HG03045 (cell line): ENCODE data around the gene MAN1B1.
"Not testable (repeated sequence)": the region's sequence is repeated elsewhere in the genome, so short reads cannot be mapped to it uniquely, and the experiment has no call there.

ENCODE experiments used
- ATAC-seq: cut with Tn5 transposase; IDR thresholded peaks from one replicate; pipeline ENCODE4 v1.9.1; 2021; ENCODE audit warnings: mild to moderate bottlenecking, moderate library complexity; ENCODE audit not compliant: unreplicated experiment

MAN1B1 gene

GRCh38 chr9:137110147-137110910 is 23.5 kb downstream of the MAN1B1 start:
- no peak for ATAC-seq

GRCh38 chr9:137110911-137111787 is 24.4 kb downstream of the MAN1B1 start:
- ATAC-seq = no peak

DNA sequence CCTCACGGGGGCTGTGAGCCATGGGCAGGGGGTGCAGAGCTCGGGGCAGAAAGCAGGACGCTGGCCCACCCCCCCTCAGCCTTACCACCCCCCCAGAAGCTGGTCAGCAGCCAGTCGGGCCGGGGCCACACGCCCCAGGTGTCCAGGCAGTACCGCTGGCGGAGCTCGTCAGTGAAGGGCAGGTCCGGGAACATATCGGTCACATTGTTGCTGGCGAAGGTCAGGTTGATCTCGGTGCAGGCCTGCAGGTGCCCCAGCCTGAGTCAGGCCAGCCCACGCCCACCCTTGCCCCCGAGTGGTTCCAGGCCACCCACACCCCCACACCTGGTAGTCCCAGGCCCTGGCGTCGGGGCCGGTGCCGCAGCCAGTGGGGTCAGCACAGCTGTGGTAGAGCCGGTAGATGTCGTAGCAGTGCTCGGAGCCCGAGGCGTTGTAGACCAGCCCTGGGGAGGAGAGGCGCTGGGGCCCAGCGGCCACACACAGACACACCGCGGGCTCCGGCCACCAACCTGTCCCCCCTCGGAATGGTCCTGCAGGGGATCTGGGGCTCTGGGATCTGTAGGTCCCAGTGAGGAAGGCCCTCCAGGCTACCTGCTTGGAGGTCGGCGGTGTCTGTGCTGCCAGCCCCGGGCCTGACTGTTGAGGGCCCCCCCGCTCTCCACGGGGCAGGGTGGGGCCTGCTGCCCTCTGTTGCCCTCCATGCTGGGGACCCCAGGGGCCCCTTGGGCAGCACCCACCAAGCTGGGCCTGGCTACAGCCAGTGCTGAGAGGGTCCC is 25.2 kb downstream of the MAN1B1 start:
- no peak for ATAC-seq

GRCh38 chr9:137112564-137113384 is 26.0 kb downstream of the MAN1B1 start:
- no peak for ATAC-seq

DNA sequence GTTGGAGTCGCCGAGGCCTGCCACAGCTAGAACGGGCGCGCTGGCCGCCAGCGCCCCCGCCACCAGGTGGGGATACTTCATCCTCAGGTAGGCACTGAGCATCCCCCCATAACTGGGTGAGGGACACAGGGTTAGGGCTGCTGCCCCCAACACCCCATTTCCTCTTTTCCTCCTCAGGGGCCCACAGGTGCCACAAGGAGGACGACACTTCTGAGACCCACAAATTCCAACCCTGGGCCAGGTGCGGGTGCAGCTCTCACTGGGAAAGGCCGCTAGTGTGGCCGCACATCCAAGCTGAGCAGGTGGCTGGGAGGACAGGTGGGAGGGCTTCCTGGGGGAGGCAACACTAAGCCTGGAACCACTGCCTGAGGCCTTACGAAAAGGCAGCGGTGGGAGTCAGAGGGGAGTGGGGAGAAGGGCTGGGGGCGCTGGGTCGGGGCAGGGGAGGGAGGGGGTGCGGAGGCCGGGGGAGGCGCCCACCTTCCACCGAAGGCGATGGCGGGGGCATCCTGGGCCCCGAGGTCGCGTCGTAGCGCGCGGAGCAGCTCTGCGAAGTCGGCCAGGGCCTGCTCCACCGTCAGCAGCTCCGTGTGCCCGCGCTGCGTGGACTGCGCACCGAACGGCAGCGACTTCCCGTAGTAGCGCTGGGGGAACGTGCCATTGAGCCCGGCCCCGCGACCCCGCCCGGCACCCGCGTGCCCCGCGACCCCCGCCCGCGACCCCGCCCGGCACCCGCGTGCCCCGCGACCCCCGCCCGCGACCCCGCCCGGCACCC is 26.8 kb downstream of the MAN1B1 start:
- ATAC-seq = no peak

DNA sequence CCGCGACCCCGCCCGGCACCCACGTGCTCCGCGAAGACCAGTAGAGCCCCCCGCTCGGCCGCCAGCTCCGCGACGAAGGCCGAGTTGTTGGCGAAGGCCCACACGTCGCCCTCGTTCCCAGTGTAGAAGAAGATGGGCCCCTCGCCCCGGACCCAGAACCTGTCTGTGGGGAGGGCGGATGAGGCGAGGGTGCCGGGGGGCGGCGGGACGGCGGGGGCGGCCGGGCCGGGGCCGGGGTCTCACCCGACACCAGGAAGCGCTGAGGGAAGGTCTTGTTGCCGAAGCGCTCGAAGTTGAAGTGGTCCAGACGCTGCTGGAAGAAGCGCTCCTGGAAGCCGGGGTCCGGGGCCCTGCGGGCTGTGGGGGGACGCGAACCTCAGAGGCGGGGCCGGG is 27.4 kb downstream of the MAN1B1 start:
- no peak for ATAC-seq

DNA sequence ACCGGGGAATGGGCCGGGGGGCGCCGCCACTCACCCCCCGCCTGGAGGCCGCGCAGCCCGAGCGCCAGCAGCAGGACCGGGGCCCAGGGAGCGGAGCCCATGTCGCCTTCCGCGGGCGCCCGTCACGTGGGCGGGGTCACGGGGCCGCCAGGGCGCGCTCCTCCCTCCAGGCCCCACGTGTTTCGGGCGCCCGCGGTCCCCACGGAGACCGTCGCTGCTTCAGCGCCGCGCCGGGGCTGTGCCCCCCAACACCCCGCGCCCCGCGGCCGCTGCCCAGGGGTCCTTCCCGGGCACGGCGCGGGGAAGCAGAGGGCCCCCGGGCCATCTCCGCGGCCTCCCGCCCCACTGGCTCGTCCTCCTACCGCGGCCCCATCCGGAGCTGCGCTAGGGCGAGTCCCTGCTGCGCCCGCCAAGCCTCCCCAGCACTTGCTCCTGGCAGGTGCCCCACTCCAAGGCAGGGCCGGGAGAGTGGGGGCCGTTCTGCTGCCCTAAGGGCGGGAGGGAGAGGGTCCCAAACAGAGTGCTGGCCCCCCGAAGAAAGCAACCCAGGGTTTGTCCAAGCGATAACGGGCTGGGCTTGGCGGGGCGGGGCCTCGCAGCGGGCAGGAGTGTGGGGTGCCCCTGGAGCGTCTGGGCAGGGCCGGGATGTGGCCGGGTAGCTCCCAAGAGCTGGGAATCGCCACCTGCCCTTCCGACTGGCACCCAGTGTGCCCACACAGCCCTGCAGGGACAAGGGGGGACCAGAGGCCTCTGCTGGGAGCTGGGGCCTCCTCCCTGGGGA is 28.0 kb downstream of the MAN1B1 start, which contains the start of gene DPP7:
Gene DPP7, minus strand, starts transcription at position 121 of the 781 bp plus-strand sequence. Its CDS starts 20 bp downstream, at position 101.
- ATAC-seq = peak; percentile 61

DNA sequence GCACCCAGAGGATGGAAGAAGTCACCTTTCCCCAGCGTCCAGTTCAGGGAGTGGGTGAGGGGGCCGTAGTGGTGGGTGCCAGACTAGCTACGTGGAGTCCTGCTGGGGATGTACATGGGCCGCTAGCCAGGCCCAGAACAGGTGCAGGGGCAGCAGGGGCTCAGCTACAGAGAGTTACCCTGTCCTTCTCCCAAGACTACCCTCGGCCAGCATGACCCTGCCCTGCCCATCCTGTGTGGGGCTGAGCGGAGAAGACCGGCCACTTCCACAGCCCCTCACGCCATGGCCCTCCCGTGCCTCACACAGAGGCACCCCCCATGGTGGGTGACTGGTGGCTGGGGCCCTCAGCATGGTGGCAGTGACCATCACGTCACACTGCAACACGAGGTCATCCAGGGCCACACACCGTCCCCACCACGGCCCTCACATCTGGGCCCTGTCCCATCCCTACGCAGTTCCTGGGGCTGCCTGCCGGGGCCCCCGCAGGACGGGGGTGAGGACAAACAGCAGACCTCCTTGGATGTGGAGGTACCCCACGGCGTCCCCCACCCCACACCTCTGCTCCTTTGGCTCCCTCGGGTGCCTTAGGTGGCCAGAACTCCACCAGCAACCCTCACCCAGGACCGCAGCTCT is 28.7 kb downstream of the MAN1B1 start:
- ATAC-seq = no peak

- ATAC-seq = no peak
Observed at GRCh38 chr9:137116027-137116507, 29.3 kb downstream of the MAN1B1 start.

DNA sequence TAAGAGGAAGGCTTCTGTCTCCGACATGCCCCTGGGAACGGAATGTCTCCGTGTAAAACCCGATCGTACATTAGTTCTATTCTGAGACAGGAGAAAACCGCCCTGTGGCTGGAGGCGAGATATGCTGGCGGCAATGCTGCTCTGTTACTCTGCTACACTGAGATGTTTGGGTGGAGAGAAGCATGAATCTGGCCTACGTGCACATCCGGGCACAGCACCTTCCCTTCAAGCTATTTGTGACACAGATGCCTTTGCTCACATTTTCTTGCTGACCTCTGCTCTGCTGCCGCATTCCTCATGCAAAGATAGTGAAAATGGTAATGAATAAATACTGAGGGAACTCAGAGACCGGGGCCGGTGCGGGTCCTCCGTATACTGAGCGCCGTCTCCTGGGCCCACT is 29.9 kb downstream of the MAN1B1 start:
- ATAC-seq = no peak

- ATAC-seq = no peak
Observed at GRCh38 chr9:137117269-137117731, 30.5 kb downstream of the MAN1B1 start.

DNA sequence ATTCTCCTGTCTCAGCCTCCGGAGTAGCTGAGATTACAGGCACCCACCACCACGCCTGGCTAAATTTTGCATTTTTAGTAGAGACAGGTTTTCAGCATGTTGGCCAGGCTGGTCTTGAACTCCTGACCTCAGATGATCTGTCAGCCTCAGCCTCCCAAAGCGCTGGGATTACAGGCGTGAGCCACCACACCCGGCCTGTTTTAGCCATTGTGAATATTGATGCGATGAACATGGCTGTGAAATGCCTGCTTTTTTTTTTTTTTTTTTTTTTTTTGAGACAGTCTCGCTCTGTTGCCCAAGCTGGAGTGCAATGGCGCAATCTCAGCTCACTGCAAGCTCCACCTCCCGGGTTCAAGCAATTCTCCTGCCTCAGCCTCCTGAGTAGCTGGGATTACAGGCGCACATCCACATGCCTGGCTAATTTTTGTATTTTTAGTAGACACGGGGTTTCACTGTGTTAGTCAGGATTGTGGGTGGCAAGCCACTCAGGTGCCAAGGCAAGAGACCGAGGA is 31.4 kb downstream of the MAN1B1 start:
- not testable (repeated sequence) for ATAC-seq

- ATAC-seq = not testable (repeated sequence)
Observed at GRCh38 chr9:137121927-137122795, 35.4 kb downstream of the MAN1B1 start.

GRCh38 chr9:137122796-137123467 is 36.1 kb downstream of the MAN1B1 start:
- ATAC-seq = not testable (repeated sequence)

DNA sequence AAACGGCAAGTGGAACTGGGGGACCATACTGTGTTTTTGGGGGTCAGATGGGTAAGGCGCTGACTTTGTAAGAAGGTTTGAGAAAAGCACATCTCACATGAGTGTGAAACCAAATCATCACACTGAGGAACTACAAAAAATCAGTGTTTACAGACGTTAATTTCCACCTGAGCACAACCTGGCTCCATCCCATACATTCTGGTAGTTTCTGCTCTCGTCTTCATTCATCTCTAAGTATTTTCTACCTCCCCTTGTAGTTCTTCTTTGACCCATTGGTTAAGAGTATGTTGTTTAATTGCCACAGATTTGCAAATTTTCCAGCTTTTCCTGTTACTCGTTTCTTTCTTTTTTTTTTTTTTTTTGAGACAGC is 36.7 kb downstream of the MAN1B1 start:
- ATAC-seq = no peak

GRCh38 chr9:137123952-137124462 is 37.2 kb downstream of the MAN1B1 start:
- not testable (repeated sequence) for ATAC-seq
